Measurements from ENCODE around the gene EIF4B.

The EIF4B gene

GRCh38 chr12:53070877-53071492 lies 64.7 kb downstream of the EIF4B start:
- no peak for DNase-seq (ENCODE audit: low read depth in 2 of 2)

- DNase-seq (ENCODE audit: low read depth in 2 of 2): no peak
Observed at GRCh38 chr12:53071591-53072551, 65.6 kb downstream of the EIF4B start.

- no peak for DNase-seq (ENCODE audit: low read depth in 2 of 2)
Observed at GRCh38 chr12:53073881-53074280, 67.6 kb downstream of the EIF4B start.

- no peak for DNase-seq (ENCODE audit: low read depth in 2 of 2)
Observed at GRCh38 chr12:53074283-53074998, 68.2 kb downstream of the EIF4B start.

- no peak for DNase-seq (ENCODE audit: low read depth in 2 of 2)
Observed at GRCh38 chr12:53074999-53075370, 68.7 kb downstream of the EIF4B start.

- no peak for DNase-seq (ENCODE audit: low read depth in 2 of 2)
Observed at GRCh38 chr12:53076461-53076860, 70.2 kb downstream of the EIF4B start.

GRCh38 chr12:53077030-53077429 lies 70.8 kb downstream of the EIF4B start:
- no peak for DNase-seq (ENCODE audit: low read depth in 2 of 2)

- peak in 1 of 2 donors; percentile 22 for DNase-seq (ENCODE audit: low read depth in 2 of 2)
Observed at GRCh38 chr12:53078425-53079225, 72.4 kb downstream of the EIF4B start.

GRCh38 chr12:53079226-53080117 lies 73.2 kb downstream of the EIF4B start, which contains the start of gene SPRYD3:
TSS of gene SPRYD3 (minus strand) at chr12:53079390. CDS start at chr12:53079333, 57 bp downstream.
- peak; percentile 93 to 95 for DNase-seq (ENCODE audit: low read depth in 2 of 2)

- no peak for DNase-seq (ENCODE audit: low read depth in 2 of 2)
Observed at GRCh38 chr12:53082637-53083175, 76.5 kb downstream of the EIF4B start.

GRCh38 chr12:53086361-53086760 lies 80.1 kb downstream of the EIF4B start:
- no peak for DNase-seq (ENCODE audit: low read depth in 2 of 2)

GRCh38 chr12:53090105-53090504 lies 83.8 kb downstream of the EIF4B start:
- no peak for DNase-seq (ENCODE audit: low read depth in 2 of 2)

- no peak for DNase-seq (ENCODE audit: low read depth in 2 of 2)
Observed at GRCh38 chr12:53090554-53090953, 84.3 kb downstream of the EIF4B start.

GRCh38 chr12:53091756-53092155 lies 85.5 kb downstream of the EIF4B start:
- no peak for DNase-seq (ENCODE audit: low read depth in 2 of 2)

Measured in stimulated activated CD4-positive, alpha-beta T cell treated with anti-CD3 and anti-CD28 coated beads, Interleukin-1b, Interleukin-23, amount 100 ng/mL, for 4 hours (primary cell).